Suppressor macrophage (primary cell): ENCODE data around the gene ZNRF2.

Source experiments
- DNase-seq, 4 experiments: peaks; one replicate each; pipeline ENCODE4 v3.0.0-alpha.2; 2020 to 2022

ZNRF2 gene

GRCh38 chr7:30322271-30323005 is 38.0 kb downstream of the ZNRF2 start:
- peak in 3 of 4 experiments; percentile 8 to 30 (median 24) for DNase-seq

- DNase-seq, result no peak
Observed at GRCh38 chr7:30323006-30323355, 38.6 kb downstream of the ZNRF2 start.

GRCh38 chr7:30327813-30328212 is 43.4 kb downstream of the ZNRF2 start:
- DNase-seq, result no peak

GRCh38 chr7:30328381-30328780 is 44.0 kb downstream of the ZNRF2 start:
- DNase-seq, result no peak

GRCh38 chr7:30329716-30330115 is 45.3 kb downstream of the ZNRF2 start:
- peak; percentile 44 to 71 (median 59) for DNase-seq

GRCh38 chr7:30330134-30331111 is 46.0 kb downstream of the ZNRF2 start:
- DNase-seq, result peak in 3 of 4 experiments; percentile 29 to 52 (median 38)

- peak in 1 of 4 experiments; percentile 14 for DNase-seq
Observed at GRCh38 chr7:30331338-30331737, 46.9 kb downstream of the ZNRF2 start.

- no peak for DNase-seq
Observed at GRCh38 chr7:30332549-30332948, 48.2 kb downstream of the ZNRF2 start.

GRCh38 chr7:30335763-30336487 is 51.5 kb downstream of the ZNRF2 start:
- DNase-seq, result no peak

- DNase-seq, result no peak
Observed at GRCh38 chr7:30344513-30344912, 60.1 kb downstream of the ZNRF2 start.

- no peak for DNase-seq
Observed at GRCh38 chr7:30347226-30348082, 63.1 kb downstream of the ZNRF2 start.

- DNase-seq, result peak; percentile 66 to 85 (median 76)
Observed at GRCh38 chr7:30348083-30348560, 63.7 kb downstream of the ZNRF2 start.

GRCh38 chr7:30349170-30349569 is 64.8 kb downstream of the ZNRF2 start:
- no peak for DNase-seq

- DNase-seq, result no peak
Observed at GRCh38 chr7:30349816-30350215, 65.4 kb downstream of the ZNRF2 start.

- peak; percentile 5 to 75 (median 46) for DNase-seq
Observed at GRCh38 chr7:30351286-30351685, 66.9 kb downstream of the ZNRF2 start.

GRCh38 chr7:30351724-30352123 is 67.3 kb downstream of the ZNRF2 start:
- no peak for DNase-seq

- peak in 2 of 4 experiments; percentile 10 to 19 for DNase-seq
Observed at GRCh38 chr7:30352169-30352568, 67.8 kb downstream of the ZNRF2 start.

- no peak for DNase-seq
Observed at GRCh38 chr7:30353532-30353931, 69.1 kb downstream of the ZNRF2 start.

- no peak for DNase-seq
Observed at GRCh38 chr7:30353932-30354607, 69.7 kb downstream of the ZNRF2 start.

- no peak for DNase-seq
Observed at GRCh38 chr7:30354791-30355190, 70.4 kb downstream of the ZNRF2 start.

GRCh38 chr7:30359957-30360356 is 75.6 kb downstream of the ZNRF2 start:
- DNase-seq, result no peak
